ENCODE results near the gene SLC25A51. TPM values are rescaled to one million over a fixed set of nuclear protein-coding genes. Genes with fewer than 3 reads are reported as not detected.

SLC25A51 gene
- total and polyA plus RNA-seq, 5 donors from 2014 or later, result 11.2 to 25.3 (median 13.0) TPM

DNA sequence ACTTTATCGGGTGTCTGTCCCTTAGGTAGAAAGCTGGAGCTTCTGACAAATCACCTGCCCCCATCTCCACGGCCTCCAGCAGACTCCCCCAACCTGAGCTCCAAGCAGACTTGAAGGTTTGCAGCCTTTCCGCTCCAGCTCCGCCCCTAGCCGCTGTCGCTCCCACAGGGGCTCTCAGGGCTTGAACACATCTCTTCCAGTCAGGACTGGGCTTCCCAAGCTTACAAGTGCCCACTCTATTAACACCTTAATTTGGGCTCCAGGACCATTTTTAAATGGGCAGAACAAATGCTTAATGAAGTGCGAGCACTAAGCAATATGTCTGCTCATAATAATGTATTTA, 17.2 kb upstream of the SLC25A51 start:
- Mint-ChIP-seq H3K27me3 (no peaks in the 10 kb centered on the region), H3K27ac (no peak overlapping the region), H3K4me3 (no peak overlapping the region), H3K9me3 (no peaks in the 10 kb centered on the region), H3K4me1 (peaks cover 0 to 4% (median 0%) of the 10 kb centered on the region in 4 donors), H3K36me3 (no peaks in the 10 kb centered on the region)
- Histone ChIP-seq H3K36me3 (ENCODE audit: control insufficient read depth, insufficient read depth, low read length) (no peaks in the 10 kb centered on the region), H3K4me3 (ENCODE audit: low read depth, low read length) (no peak overlapping the region), H3K27me3 (ENCODE audit: control insufficient read depth, insufficient read depth, low read length) (no peaks in the 10 kb centered on the region), H3K9me3 (ENCODE audit: control insufficient read depth in 2 of 2, low read length in 2 of 2) (no peaks in the 10 kb centered on the region), H3K4me1 (ENCODE audit: control insufficient read depth, insufficient read depth, low read length, poor library complexity, severe bottlenecking) (no peaks in the 10 kb centered on the region), H3K27ac (ENCODE audit: insufficient read depth, low read length, poor library complexity, severe bottlenecking) (no peak overlapping the region)
- DNase-seq (no peak), ATAC-seq (ENCODE audit: low read depth in 2 of 2) (no peak)

DNA sequence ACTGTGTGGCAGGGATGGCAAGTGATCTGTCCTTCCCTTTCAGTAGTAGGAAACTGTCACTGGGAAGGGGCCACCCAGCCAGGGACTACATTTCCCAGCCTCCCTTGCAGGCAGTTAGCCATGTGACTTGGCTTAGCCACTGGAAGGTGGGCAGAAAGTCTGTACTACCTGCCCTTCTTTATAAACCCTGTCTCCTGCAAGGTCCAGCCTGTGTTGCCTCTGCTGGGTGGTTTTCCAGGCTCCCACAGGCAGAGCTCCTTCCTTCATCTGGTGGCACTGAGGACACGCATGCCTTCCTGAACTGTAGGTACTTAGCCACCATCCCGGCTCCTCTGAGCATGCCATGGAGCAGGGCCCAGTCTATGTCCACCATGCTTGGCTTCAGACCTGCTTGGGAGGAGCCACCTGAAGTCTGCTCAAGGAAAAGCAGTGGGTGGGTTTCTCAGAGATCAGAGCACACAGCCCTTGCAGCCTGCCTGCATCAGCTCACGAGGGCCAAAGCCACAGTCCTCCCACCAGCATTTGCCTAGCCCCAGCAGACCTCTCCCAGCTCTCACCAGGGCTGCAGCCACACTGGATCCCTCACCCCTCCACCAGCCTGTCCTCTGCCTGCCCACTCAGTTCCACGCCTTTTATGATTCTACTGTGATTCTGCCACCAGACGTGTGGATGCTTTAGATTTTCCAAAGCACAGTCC, 16.7 kb upstream of the SLC25A51 start:
- Mint-ChIP-seq H3K27me3 (no peaks in the 10 kb centered on the region), H3K9me3 (no peaks in the 10 kb centered on the region), H3K4me1 (peaks cover 0 to 4% (median 0%) of the 10 kb centered on the region in 4 donors), H3K4me3 (no peak overlapping the region), H3K36me3 (no peaks in the 10 kb centered on the region), H3K27ac (no peak overlapping the region)
- Histone ChIP-seq H3K4me1 (ENCODE audit: control insufficient read depth, insufficient read depth, low read length, poor library complexity, severe bottlenecking) (no peaks in the 10 kb centered on the region), H3K27me3 (ENCODE audit: control insufficient read depth, insufficient read depth, low read length) (no peaks in the 10 kb centered on the region), H3K27ac (ENCODE audit: insufficient read depth, low read length, poor library complexity, severe bottlenecking) (no peak overlapping the region), H3K36me3 (ENCODE audit: control insufficient read depth, insufficient read depth, low read length) (no peaks in the 10 kb centered on the region), H3K4me3 (ENCODE audit: low read depth, low read length) (no peak overlapping the region), H3K9me3 (ENCODE audit: control insufficient read depth in 2 of 2, low read length in 2 of 2) (no peaks in the 10 kb centered on the region)
- ATAC-seq (ENCODE audit: low read depth in 2 of 2) (no peak), DNase-seq (peak in 1 of 3 donors; percentile 25)

DNA sequence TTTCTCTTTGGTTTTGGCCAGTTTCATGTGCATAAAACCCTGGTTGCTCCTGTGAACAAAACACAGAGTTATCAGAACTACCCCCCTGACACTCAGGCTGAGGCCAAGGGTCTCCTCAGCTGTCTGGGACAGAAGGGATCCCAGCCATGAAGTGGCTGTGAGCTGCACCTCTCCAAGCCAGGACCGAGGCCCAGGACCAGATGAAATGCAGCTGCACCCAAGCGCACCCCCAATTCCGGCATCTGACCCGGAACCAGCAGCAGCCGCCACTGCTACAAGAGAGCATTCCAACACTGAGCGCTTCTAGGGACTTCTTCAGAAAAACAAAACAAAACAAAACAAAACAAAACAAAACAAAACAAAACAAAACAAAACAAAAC, 16.0 kb upstream of the SLC25A51 start:
- no peaks in the 10 kb centered on the region for H3K9me3 Mint-ChIP-seq
- Histone ChIP-seq H3K4me3 (ENCODE audit: low read depth, low read length) (no peak overlapping the region), H3K9me3 (ENCODE audit: control insufficient read depth in 2 of 2, low read length in 2 of 2) (no peaks in the 10 kb centered on the region), H3K4me1 (ENCODE audit: control insufficient read depth, insufficient read depth, low read length, poor library complexity, severe bottlenecking) (no peaks in the 10 kb centered on the region), H3K27me3 (ENCODE audit: control insufficient read depth, insufficient read depth, low read length) (no peaks in the 10 kb centered on the region), H3K27ac (ENCODE audit: insufficient read depth, low read length, poor library complexity, severe bottlenecking) (no peak overlapping the region), H3K36me3 (ENCODE audit: control insufficient read depth, insufficient read depth, low read length) (no peaks in the 10 kb centered on the region)
- no peak overlapping the region for H3K27ac Mint-ChIP-seq
- ATAC-seq (ENCODE audit: low read depth in 2 of 2) (no peak), DNase-seq (no peak)
- H3K4me3 Mint-ChIP-seq, result no peak overlapping the region
- peaks cover 0 to 4% (median 0%) of the 10 kb centered on the region in 4 donors for H3K4me1 Mint-ChIP-seq
- H3K27me3 Mint-ChIP-seq, result no peaks in the 10 kb centered on the region
- H3K36me3 Mint-ChIP-seq, result no peaks in the 10 kb centered on the region

DNA sequence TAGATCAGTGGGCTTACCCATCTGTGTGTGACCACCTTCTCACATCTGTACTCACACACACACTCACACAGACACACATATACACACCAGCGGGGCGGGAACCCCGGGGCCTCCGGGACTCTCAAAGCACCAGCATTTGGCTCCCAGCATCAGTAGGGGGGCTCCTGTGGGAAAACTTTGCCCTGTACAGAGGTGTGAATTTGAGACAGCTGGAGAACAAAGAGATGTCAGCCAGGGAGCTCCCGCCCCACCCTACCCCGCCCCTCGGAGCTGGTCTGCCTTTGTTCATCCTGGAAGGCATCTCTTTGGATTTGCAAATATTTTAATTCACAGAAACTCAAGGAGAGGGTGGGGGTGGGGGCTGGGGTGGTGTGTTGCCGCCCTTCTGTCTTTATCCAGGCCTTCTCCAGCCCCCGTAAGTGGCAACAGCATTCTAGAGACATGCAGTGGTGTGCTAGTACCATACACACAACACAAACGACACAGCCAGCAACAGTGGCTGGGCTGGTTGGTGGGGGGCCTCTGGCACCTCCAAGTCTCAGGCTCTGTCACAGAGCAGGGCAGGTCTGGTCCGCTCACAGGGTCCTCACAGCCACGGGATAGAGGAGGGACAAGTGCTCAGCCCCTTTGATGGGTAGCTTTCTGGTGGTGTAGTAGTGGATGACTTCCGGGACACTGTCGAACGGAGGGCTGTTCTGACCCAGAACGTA, 15.5 kb upstream of the SLC25A51 start:
- no peak overlapping the region for H3K4me3 ChIP-seq (ENCODE audit: low read depth, low read length)
- Mint-ChIP-seq H3K4me1 (peaks cover 0 to 4% (median 0%) of the 10 kb centered on the region in 4 donors), H3K9me3 (no peaks in the 10 kb centered on the region), H3K27ac (no peak overlapping the region), H3K4me3 (no peak overlapping the region), H3K36me3 (no peaks in the 10 kb centered on the region), H3K27me3 (no peaks in the 10 kb centered on the region)
- no peak overlapping the region for H3K27ac ChIP-seq (ENCODE audit: insufficient read depth, low read length, poor library complexity, severe bottlenecking)
- no peaks in the 10 kb centered on the region for H3K4me1 ChIP-seq (ENCODE audit: control insufficient read depth, insufficient read depth, low read length, poor library complexity, severe bottlenecking)
- H3K36me3 ChIP-seq (ENCODE audit: control insufficient read depth, insufficient read depth, low read length), result no peaks in the 10 kb centered on the region
- ATAC-seq (ENCODE audit: low read depth in 2 of 2) (no peak), DNase-seq (no peak)
- H3K27me3 ChIP-seq (ENCODE audit: control insufficient read depth, insufficient read depth, low read length), result no peaks in the 10 kb centered on the region
- H3K9me3 ChIP-seq (ENCODE audit: control insufficient read depth in 2 of 2, low read length in 2 of 2), result no peaks in the 10 kb centered on the region

DNA sequence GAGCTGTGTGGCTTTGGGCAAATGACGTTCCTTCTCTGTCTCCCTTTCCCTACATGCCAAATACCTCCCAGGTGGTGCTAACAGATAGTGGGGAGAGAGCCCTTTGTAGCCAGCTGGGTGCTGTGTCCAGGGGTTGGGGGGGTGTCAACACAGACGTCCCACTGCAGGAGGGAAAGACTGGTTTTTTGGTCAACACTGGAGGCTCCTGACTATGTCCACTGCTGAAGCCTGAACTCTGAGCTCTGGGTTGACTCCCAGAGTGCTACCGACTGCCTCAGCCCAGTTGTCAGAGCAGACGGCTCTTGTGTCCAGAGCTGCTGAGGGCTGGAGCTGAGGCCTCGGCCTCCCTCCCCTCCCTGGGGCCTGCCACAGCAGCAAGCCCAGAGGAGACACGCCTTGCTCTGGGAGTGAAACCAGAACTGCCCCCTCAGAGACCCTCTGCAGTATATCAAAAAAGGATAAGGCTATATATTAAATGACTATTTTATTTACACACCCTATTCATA, 14.8 kb upstream of the SLC25A51 start:
- H3K4me3 Mint-ChIP-seq, result no peak overlapping the region
- no peaks in the 10 kb centered on the region for H3K9me3 ChIP-seq (ENCODE audit: control insufficient read depth in 2 of 2, low read length in 2 of 2)
- no peaks in the 10 kb centered on the region for H3K27me3 ChIP-seq (ENCODE audit: control insufficient read depth, insufficient read depth, low read length)
- H3K27me3 Mint-ChIP-seq, result no peaks in the 10 kb centered on the region
- DNase-seq, result no peak
- H3K27ac Mint-ChIP-seq, result no peak overlapping the region
- no peaks in the 10 kb centered on the region for H3K36me3 ChIP-seq (ENCODE audit: control insufficient read depth, insufficient read depth, low read length)
- ATAC-seq (ENCODE audit: low read depth in 2 of 2), result no peak
- no peaks in the 10 kb centered on the region for H3K36me3 Mint-ChIP-seq
- H3K4me1 ChIP-seq (ENCODE audit: control insufficient read depth, insufficient read depth, low read length, poor library complexity, severe bottlenecking), result no peaks in the 10 kb centered on the region
- H3K9me3 Mint-ChIP-seq, result no peaks in the 10 kb centered on the region
- no peak overlapping the region for H3K27ac ChIP-seq (ENCODE audit: insufficient read depth, low read length, poor library complexity, severe bottlenecking)
- H3K4me1 Mint-ChIP-seq, result peaks cover 0 to 4% (median 0%) of the 10 kb centered on the region in 4 donors
- H3K4me3 ChIP-seq (ENCODE audit: low read depth, low read length), result no peak overlapping the region

DNA sequence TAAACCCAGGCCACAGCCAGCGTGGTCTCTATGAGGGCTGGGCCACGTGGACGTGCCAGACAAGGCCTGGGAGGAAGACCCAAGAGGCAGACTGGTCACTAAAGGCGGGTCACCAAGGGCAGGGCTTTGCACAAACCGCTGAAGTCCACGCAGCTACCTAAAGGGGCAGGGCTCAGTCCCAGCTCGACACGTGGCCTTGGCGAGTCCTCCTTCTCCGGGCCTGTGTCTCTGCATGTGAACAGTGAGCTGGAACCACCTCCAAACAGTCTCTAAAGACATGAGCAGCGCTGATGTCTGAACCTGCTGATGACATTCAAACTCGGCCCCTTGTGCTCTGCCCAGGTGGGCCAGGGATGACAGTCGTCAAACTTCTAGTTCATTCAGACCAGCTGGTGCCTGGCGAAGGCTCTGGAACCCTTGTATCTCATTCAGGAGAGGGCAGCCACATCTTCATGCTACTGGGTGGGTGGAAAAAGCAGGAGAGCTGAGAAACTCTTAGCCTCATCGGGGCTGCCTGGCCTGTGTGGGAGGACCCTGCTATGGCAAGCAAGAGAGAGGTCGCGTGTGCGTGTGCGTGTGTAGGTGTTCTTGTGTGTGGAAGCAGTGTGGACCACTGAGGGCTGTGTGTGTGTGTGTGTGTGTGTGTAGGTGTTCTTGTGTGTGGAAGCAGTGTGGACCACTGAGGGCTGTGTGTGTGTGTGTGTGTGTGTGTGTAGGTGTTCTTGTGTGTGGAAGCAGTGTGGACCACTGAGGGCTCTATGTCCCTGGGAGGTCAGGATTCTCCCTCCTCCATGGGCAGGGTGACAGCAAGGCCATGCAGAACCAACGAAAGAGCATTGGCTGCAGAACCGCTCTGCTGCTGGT, 14.1 kb upstream of the SLC25A51 start:
- no peaks in the 10 kb centered on the region for H3K9me3 ChIP-seq (ENCODE audit: control insufficient read depth in 2 of 2, low read length in 2 of 2)
- H3K27me3 ChIP-seq (ENCODE audit: control insufficient read depth, insufficient read depth, low read length), result no peaks in the 10 kb centered on the region
- no peaks in the 10 kb centered on the region for H3K36me3 Mint-ChIP-seq
- DNase-seq (no peak), ATAC-seq (ENCODE audit: low read depth in 2 of 2) (no peak)
- H3K9me3 Mint-ChIP-seq, result no peaks in the 10 kb centered on the region
- no peak overlapping the region for H3K4me3 Mint-ChIP-seq
- no peaks in the 10 kb centered on the region for H3K27me3 Mint-ChIP-seq
- no peaks in the 10 kb centered on the region for H3K36me3 ChIP-seq (ENCODE audit: control insufficient read depth, insufficient read depth, low read length)
- no peaks in the 10 kb centered on the region for H3K4me1 ChIP-seq (ENCODE audit: control insufficient read depth, insufficient read depth, low read length, poor library complexity, severe bottlenecking)
- peaks cover 0 to 4% (median 2%) of the 10 kb centered on the region in 4 donors for H3K4me1 Mint-ChIP-seq
- peak overlapping the region in 1 of 3 donors; percentile 2 for H3K27ac Mint-ChIP-seq
- H3K27ac ChIP-seq (ENCODE audit: insufficient read depth, low read length, poor library complexity, severe bottlenecking), result no peak overlapping the region
- no peak overlapping the region for H3K4me3 ChIP-seq (ENCODE audit: low read depth, low read length)

DNA sequence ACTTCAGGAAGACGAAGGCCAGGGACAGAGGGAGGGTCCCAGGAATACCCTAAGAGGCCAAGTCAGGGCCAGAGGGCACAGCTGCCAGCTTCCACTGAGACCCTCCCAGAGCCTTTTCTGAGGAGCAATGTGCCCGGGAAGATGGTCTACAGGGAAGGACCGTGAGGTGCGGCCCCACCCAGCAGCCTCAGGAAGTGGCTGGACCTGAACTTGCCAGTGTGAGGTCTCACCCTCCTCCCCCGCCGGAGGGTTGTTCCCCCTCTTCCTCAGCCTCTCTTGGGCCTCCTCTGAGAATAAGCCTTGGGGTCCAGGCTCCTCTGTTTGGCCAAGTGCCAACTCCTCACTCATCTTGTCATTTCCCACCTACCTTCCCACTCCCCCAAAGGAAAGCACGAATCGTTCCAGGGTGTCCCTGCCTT, 13.4 kb upstream of the SLC25A51 start:
- H3K4me3 ChIP-seq (ENCODE audit: low read depth, low read length), result no peak overlapping the region
- Mint-ChIP-seq H3K4me1 (peaks cover 0 to 4% (median 2%) of the 10 kb centered on the region in 4 donors), H3K27me3 (no peaks in the 10 kb centered on the region), H3K9me3 (no peaks in the 10 kb centered on the region), H3K36me3 (no peaks in the 10 kb centered on the region), H3K27ac (no peak overlapping the region), H3K4me3 (no peak overlapping the region)
- no peaks in the 10 kb centered on the region for H3K4me1 ChIP-seq (ENCODE audit: control insufficient read depth, insufficient read depth, low read length, poor library complexity, severe bottlenecking)
- no peaks in the 10 kb centered on the region for H3K27me3 ChIP-seq (ENCODE audit: control insufficient read depth, insufficient read depth, low read length)
- no peaks in the 10 kb centered on the region for H3K9me3 ChIP-seq (ENCODE audit: control insufficient read depth in 2 of 2, low read length in 2 of 2)
- H3K36me3 ChIP-seq (ENCODE audit: control insufficient read depth, insufficient read depth, low read length), result no peaks in the 10 kb centered on the region
- DNase-seq, result no peak
- H3K27ac ChIP-seq (ENCODE audit: insufficient read depth, low read length, poor library complexity, severe bottlenecking), result no peak overlapping the region
- no peak for ATAC-seq (ENCODE audit: low read depth in 2 of 2)

Data from CD4-positive, CD25-positive, alpha-beta regulatory T cell (primary cell).